Natural killer cell (primary cell): ENCODE measurements around the gene EPS8. TPM values are rescaled to one million over a fixed set of nuclear protein-coding genes. Genes with fewer than 3 reads are reported as not detected.

ENCODE experiments used
- ATAC-seq, 3 donors: fragments of 150-1000 bp in 2 of 3; fragments of 200-7000 bp in 1 of 3; cut with Tn5 transposase; 1 replicate in 1 of 3; 2 replicates in 2 of 3; pipeline ENCODE4 v1.10.0; 2021; ENCODE audit warnings: mild to moderate bottlenecking in 2 of 3, moderate library complexity in 2 of 3
- DNase-seq, 2 donors: peaks; one replicate each; pipeline versions ENCODE4 v3.0.0 to v3.0.0-alpha.2; 2013 to 2021; ENCODE audit warnings: mixed read lengths in 1 of 2
- H3K27ac ChIP-seq: one replicate; pipeline ENCODE4 v1.5.1; 2013; ENCODE audit warnings: mild to moderate bottlenecking, low read length
- H3K27me3 ChIP-seq: one replicate; pipeline ENCODE4 v1.6.1; 2013; ENCODE audit warnings: low read length; ENCODE audit not compliant: control insufficient read depth, insufficient read depth
- H3K36me3 ChIP-seq: one replicate; pipeline ENCODE4 v1.6.1; 2013; ENCODE audit warnings: low read length; ENCODE audit not compliant: control insufficient read depth, insufficient read depth
- H3K4me1 ChIP-seq: one replicate; pipeline ENCODE4 v1.6.1; 2013; ENCODE audit warnings: low read length; ENCODE audit not compliant: control insufficient read depth, insufficient read depth
- H3K4me3 ChIP-seq: one replicate; pipeline ENCODE4 v1.5.1; 2013; ENCODE audit warnings: low read length
- H3K9me3 ChIP-seq: one replicate; pipeline ENCODE4 v1.6.1; 2013; ENCODE audit warnings: low read length; ENCODE audit not compliant: control insufficient read depth, insufficient read depth
- H3K27ac Mint-ChIP-seq, 2 donors: one replicate each; pipeline ENCODE4 v1.8.0; 2022; ENCODE audit warnings: mild to moderate bottlenecking in 2 of 2, mixed read lengths in 2 of 2, moderate library complexity in 1 of 2
- H3K27me3 Mint-ChIP-seq, 2 donors: one replicate each; pipeline ENCODE4 v1.8.0; 2022; ENCODE audit warnings: low read depth in 2 of 2, mixed read lengths in 2 of 2
- H3K36me3 Mint-ChIP-seq: one replicate; pipeline ENCODE4 v1.8.0; 2022; ENCODE audit warnings: mixed read lengths
- H3K4me1 Mint-ChIP-seq, 2 donors: one replicate each; pipeline ENCODE4 v1.8.0; 2022; ENCODE audit warnings: mixed read lengths in 2 of 2
- H3K4me3 Mint-ChIP-seq: one replicate; pipeline ENCODE4 v1.8.0; 2022; ENCODE audit warnings: mild to moderate bottlenecking, moderate library complexity, mixed read lengths
- H3K9me3 Mint-ChIP-seq, 2 donors: one replicate each; pipeline ENCODE4 v1.8.0; 2022; ENCODE audit warnings: mixed read lengths in 2 of 2
- CTCF ChIP-seq: fragments of 200-600 bp; IDR thresholded peaks from one replicate; pipeline ENCODE4 v1.8.0; 2022; ENCODE audit warnings: antibody characterized with exemption
- WGBS: methylation state at CpG from one replicate; pipeline ENCODE4 v1.1.7; 2013; ENCODE audit warnings: missing lambda C conversion rate; ENCODE audit not compliant: insufficient coverage; 5-methylcytosine and 5-hydroxymethylcytosine counted together
- intact Hi-C: fragments of 100-400 bp; cut with micrococcal nuclease; formaldehyde crosslinking; loops from one replicate; pipeline ENCODE4 v1.14.2; 2022
- total RNA-seq, 4 donors: library from RNA; stranded (reverse); fragments of 120-200 nt in 1 of 4; gene quantifications; one replicate each; pipeline versions ENCODE4 v1.2.3 to v1.2.4, GENCODE V29; 2013 to 2022

The EPS8 gene
- total RNA-seq, 3 donors from 2014 or later (not counting 1 experiment from before 2014, with no cell fraction given) = 1.5 to 2.6 (median 1.5) TPM

- H3K4me3 ChIP-seq = no peak overlapping the region
- TF ChIP-seq CTCF = no peak
Measured at GRCh38 chr12:15662303-15662980, 126.7 kb downstream of the EPS8 start.

GRCh38 chr12:15651371-15651770 lies 137.8 kb downstream of the EPS8 start:
- H3K4me1 Mint-ChIP-seq = no peaks in the 10 kb centered on the region
- WGBS = no CpG with 5 or more reads among the region's 2 CpGs
- no peaks in the 10 kb centered on the region for H3K36me3 Mint-ChIP-seq

More at GRCh38 chr12:15662303-15662980, 126.7 kb downstream of the EPS8 start:
- Mint-ChIP-seq H3K27me3 (no peaks in the 10 kb centered on the region), H3K4me1 (no peaks in the 10 kb centered on the region), H3K9me3 (no peaks in the 10 kb centered on the region), H3K27ac (no peak overlapping the region), H3K36me3 (no peaks in the 10 kb centered on the region), H3K4me3 (no peak overlapping the region)
- Histone ChIP-seq H3K4me1 (no peaks in the 10 kb centered on the region), H3K36me3 (no peaks in the 10 kb centered on the region), H3K27me3 (no peaks in the 10 kb centered on the region), H3K9me3 (no peaks in the 10 kb centered on the region), H3K27ac (no peak overlapping the region)
- WGBS = 100% methylated on average over 2 of the region's 3 CpGs
- no peak for DNase-seq
- intact Hi-C loops = no loop called here
- no peak for ATAC-seq

DNA sequence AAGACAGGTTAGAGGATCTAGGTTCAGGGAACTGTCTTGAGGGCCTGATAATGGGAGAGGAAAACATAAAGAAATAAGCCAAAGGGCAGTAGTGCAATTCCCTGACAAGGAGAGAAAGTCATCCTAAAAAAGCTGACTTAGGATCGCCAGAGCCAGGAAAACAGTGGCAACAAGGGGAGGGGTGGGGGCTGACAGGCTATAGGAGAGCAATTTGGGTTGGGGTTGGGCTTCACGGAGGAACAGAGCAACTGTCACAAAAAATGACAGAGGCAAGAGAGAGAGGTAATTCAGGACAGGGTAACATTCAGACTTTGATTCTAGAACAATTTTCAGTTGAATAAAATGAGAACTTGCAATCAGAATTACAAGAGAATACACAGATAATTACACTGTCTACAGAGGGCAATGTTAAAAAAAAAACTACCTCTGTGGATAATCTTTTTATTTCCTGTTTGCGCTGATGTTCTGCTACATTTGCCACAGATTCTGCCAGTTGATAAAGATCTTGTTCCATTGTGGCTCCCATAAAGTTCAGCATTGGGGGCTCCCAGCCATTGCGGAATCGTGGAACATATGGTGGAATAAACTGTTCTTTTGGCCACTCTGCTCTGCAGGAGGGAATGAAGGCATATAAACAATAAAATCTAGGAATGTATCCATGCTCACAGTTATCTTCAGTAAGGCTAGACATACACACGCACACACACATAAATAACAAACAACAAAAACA lies 138.6 kb downstream of the EPS8 start:
- no peak overlapping the region for H3K4me3 ChIP-seq
- no peaks in the 10 kb centered on the region for H3K4me1 ChIP-seq
- H3K4me3 Mint-ChIP-seq = no peak overlapping the region
- intact Hi-C loops = no loop called here
- TF ChIP-seq CTCF = no peak
- 87% methylated on average over 6 of the region's 6 CpGs for WGBS
- no peak overlapping the region for H3K27ac ChIP-seq
- no peaks in the 10 kb centered on the region for H3K36me3 Mint-ChIP-seq
- H3K4me1 Mint-ChIP-seq = no peaks in the 10 kb centered on the region
- H3K36me3 ChIP-seq = no peaks in the 10 kb centered on the region
- ATAC-seq (no peak), DNase-seq (no peak)
- no peaks in the 10 kb centered on the region for H3K9me3 Mint-ChIP-seq
- H3K27me3 ChIP-seq = no peaks in the 10 kb centered on the region
- H3K9me3 ChIP-seq = no peaks in the 10 kb centered on the region
- H3K27ac Mint-ChIP-seq = no peak overlapping the region
- no peaks in the 10 kb centered on the region for H3K27me3 Mint-ChIP-seq

More at GRCh38 chr12:15651371-15651770, 137.8 kb downstream of the EPS8 start:
- TF ChIP-seq CTCF = no peak
- H3K4me3 ChIP-seq = no peak overlapping the region
- no peak overlapping the region for H3K27ac ChIP-seq
- Mint-ChIP-seq H3K4me3 (no peak overlapping the region), H3K27ac (no peak overlapping the region), H3K9me3 (no peaks in the 10 kb centered on the region), H3K27me3 (no peaks in the 10 kb centered on the region)
- no peaks in the 10 kb centered on the region for H3K4me1 ChIP-seq
- H3K36me3 ChIP-seq = no peaks in the 10 kb centered on the region
- H3K27me3 ChIP-seq = no peaks in the 10 kb centered on the region
- no peaks in the 10 kb centered on the region for H3K9me3 ChIP-seq
- ATAC-seq = no peak
- intact Hi-C loops = no loop called here
- DNase-seq = no peak
